ENCODE measurements around the gene RAPSN.

DNA sequence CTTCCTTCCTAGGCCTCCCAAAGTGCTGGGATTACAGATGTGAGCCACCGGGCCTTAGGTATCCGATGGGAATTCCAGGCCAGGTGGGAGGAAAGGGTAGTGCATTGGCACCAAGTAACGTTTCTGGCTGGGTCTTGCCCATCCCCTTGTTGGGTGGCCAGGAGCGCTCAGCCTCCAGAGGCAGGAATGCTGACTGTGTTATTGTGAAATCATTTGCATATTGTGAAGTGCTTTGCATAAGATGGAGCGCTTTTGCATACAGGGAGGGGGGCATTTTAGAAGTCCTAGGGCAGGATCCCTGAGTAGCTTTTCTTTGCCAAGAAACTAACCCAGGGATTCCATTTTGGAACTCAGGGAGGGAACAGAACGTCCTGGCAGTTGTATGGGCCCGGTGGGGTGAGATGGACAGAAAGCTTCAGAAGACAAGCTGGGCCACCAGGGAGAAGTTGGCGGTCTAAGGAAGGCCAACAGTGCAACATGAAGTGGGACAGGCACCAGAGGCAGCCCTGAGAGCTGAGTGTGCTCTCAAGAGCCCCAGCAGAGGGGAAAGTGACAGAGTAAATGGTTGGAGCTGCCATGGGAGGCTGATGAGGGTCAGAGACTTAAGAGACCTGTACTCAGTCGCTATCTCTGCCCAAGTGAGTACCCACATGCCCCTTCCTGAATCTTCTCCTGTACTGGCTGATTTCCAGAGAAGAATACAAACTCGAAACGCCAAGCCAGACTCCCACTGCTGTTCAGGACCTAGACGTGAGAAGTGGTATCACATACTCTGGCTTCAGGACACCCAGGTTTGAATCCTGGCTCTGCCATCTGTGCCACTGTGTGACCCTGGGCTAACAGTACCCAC lies 41.8 kb downstream of the RAPSN start:
- TF ChIP-seq POLR2A (IDR thresholded peaks at IDR 0.05): no peak
- TF ChIP-seq, protein P1, sequence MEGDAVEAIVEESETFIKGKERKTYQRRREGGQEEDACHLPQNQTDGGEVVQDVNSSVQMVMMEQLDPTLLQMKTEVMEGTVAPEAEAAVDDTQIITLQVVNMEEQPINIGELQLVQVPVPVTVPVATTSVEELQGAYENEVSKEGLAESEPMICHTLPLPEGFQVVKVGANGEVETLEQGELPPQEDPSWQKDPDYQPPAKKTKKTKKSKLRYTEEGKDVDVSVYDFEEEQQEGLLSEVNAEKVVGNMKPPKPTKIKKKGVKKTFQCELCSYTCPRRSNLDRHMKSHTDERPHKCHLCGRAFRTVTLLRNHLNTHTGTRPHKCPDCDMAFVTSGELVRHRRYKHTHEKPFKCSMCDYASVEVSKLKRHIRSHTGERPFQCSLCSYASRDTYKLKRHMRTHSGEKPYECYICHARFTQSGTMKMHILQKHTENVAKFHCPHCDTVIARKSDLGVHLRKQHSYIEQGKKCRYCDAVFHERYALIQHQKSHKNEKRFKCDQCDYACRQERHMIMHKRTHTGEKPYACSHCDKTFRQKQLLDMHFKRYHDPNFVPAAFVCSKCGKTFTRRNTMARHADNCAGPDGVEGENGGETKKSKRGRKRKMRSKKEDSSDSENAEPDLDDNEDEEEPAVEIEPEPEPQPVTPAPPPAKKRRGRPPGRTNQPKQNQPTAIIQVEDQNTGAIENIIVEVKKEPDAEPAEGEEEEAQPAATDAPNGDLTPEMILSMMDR (IDR thresholded peaks at IDR 0.05): no peak

Data from body of pancreas (tissue), 4 donors.